Effector memory CD4-positive, alpha-beta T cell (primary cell): ENCODE results near the gene KLHL8.
"Not testable (repeated sequence)": the region's sequence is repeated elsewhere in the genome, so short reads cannot be mapped to it uniquely, and the experiment has no call there.

Experiments
- DNase-seq, 3 donors: peaks; one replicate each; pipeline ENCODE4 v3.0.0-alpha.2; 2020
- H3K27ac ChIP-seq: 2 replicates; pipeline ENCODE4 v1.7.0; 2013; ENCODE audit warnings: mild to moderate bottlenecking, low read length, moderate library complexity; ENCODE audit not compliant: insufficient read depth, poor library complexity, severe bottlenecking
- H3K27me3 ChIP-seq: replicated peaks from 2 replicates; pipeline ENCODE4 v1.7.0; 2013; ENCODE audit warnings: mild to moderate bottlenecking, low read length; ENCODE audit not compliant: insufficient read depth, control insufficient read depth, poor library complexity, severe bottlenecking
- H3K36me3 ChIP-seq: 2 replicates; pipeline ENCODE4 v1.7.0; 2013; ENCODE audit warnings: mild to moderate bottlenecking, low read length, moderate library complexity; ENCODE audit not compliant: control insufficient read depth, insufficient read depth
- H3K4me1 ChIP-seq: 2 replicates; pipeline ENCODE4 v1.7.0; 2013; ENCODE audit warnings: low read length, mild to moderate bottlenecking; ENCODE audit not compliant: control insufficient read depth, insufficient read depth, poor library complexity, severe bottlenecking
- H3K4me3 ChIP-seq: 2 replicates; pipeline ENCODE4 v1.7.0; 2013; ENCODE audit warnings: low read length, low read depth, mild to moderate bottlenecking; ENCODE audit not compliant: insufficient read depth, poor library complexity, severe bottlenecking
- H3K9me3 ChIP-seq: 2 replicates; pipeline ENCODE4 v1.7.0; 2013; ENCODE audit warnings: mild to moderate bottlenecking, low read length, moderate library complexity; ENCODE audit not compliant: control insufficient read depth

Gene KLHL8

GRCh38 chr4:87151730-87152129 lies 68.7 kb downstream of the KLHL8 start:
- Histone ChIP-seq H3K27me3 (no peaks in the 10 kb centered on the region), H3K9me3 (no peaks in the 10 kb centered on the region), H3K4me1 (no peaks in the 10 kb centered on the region), H3K36me3 (no peaks in the 10 kb centered on the region), H3K27ac (no peak overlapping the region), H3K4me3 (no peak overlapping the region)
- DNase-seq = no peak

DNA sequence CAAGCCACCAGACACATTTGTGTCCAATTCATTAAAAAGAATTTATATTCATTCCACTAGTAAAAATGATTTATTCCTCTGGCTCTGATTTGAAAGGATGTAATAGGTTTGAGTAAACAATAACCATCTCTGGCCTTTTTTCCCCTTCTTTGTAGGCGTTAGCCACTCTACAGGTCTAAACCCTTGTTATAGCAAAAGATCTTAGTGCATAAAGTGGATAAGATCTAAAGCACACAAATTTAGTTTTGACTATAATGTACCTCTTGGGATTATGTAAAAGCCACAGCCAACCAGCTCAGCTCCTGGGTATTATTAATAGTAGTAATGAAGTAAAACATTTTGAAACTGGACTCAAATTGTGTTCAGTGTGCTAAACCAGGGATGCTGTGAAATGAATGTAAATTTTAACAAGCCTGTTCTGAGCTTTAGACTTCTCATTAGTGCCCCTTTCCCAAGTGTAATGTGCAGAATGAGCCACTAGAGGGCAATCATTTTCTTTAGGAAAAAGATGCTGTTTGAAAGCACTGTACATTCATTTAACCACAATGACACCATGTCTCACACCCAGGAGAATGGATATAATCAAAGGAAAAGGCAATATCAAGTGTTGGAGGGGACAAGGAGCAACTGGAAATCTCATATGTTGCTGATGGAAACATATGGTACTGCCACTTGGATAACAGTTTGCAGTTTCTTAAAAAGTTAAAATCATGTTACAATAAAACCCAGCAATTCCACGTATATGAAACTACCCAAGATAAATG lies 69.7 kb downstream of the KLHL8 start:
- peak in 2 of 3 donors; percentile 5 to 29 for DNase-seq
- Histone ChIP-seq H3K27me3 (no peaks in the 10 kb centered on the region), H3K9me3 (no peaks in the 10 kb centered on the region)

DNA sequence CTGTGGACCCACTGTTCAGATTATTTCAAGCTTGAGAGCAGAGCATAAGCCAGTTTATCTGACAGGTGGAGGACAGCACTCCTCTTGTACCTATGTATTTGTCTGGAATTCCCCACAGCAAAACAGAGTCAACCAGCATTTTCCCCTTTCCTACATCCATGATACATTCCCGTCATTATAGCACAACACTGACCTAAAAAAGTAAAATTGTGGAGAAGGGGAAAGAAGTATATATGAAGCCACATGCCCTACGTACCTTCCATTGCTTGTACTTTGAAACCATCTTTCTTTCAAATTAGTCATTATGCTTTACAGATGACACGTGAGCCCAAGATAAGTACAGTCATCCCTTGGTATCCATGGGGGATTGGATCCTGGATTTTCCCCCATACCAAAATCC lies 73.3 kb downstream of the KLHL8 start:
- no peak for DNase-seq
- H3K9me3 ChIP-seq = no peaks in the 10 kb centered on the region
- H3K27me3 ChIP-seq = no peaks in the 10 kb centered on the region
- no peak overlapping the region for H3K4me3 ChIP-seq
- H3K4me1 ChIP-seq = no peaks in the 10 kb centered on the region
- no peak overlapping the region for H3K27ac ChIP-seq
- no peaks in the 10 kb centered on the region for H3K36me3 ChIP-seq

More for the DNA sequence above, 69.7 kb downstream of the KLHL8 start:
- H3K36me3 ChIP-seq = no peaks in the 10 kb centered on the region
- H3K4me1 ChIP-seq = no peaks in the 10 kb centered on the region
- H3K4me3 ChIP-seq = no peak overlapping the region
- no peak overlapping the region for H3K27ac ChIP-seq

DNA sequence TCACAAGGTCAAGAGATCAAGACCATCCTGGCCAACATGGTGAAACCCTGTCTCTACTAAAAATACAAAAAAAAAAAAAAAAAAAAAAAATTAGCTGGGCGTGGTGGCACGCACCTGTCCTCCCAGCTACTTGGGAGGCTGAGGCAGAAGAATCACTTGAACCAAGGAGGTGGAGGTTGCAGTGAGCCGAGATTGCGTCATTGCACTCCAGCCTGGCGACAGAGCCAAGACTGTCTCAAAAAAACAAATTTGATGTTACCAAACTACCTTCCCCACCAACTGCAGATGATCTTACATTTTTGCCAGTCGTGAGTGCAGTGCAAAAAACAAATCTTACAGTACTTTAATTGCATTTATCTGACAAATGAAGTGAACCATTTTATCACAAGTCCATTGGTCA lies 74.5 kb downstream of the KLHL8 start:
- not testable (repeated sequence) for H3K36me3 ChIP-seq, H3K27me3 ChIP-seq, H3K4me3 ChIP-seq, DNase-seq, H3K27ac ChIP-seq, H3K4me1 ChIP-seq, H3K9me3 ChIP-seq

DNA sequence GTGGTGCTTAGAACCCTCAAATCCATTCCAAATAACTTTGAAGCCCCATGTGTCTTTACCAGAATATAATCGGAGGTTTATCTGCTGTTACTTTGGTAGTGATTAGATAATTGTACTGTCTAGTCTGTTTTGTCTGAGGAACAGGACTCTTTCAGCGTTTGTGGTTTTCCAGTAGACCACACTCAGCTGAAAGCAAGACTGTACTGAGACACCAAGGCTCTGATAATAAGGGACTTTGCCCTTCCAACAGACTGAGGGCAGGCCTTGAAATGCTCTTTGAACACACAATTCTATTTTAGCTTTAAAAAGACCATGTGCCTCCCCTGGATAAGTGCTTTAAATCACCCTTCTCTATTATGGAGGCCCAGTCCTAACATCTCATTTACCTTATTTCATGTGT lies 76.1 kb downstream of the KLHL8 start:
- Histone ChIP-seq H3K27ac (no peak overlapping the region), H3K27me3 (no peaks in the 10 kb centered on the region), H3K36me3 (no peaks in the 10 kb centered on the region), H3K4me1 (no peaks in the 10 kb centered on the region), H3K4me3 (no peak overlapping the region), H3K9me3 (no peaks in the 10 kb centered on the region)
- no peak for DNase-seq

GRCh38 chr4:87141428-87141827 lies 79.0 kb downstream of the KLHL8 start:
- H3K4me3 ChIP-seq = no peak overlapping the region
- no peaks in the 10 kb centered on the region for H3K27me3 ChIP-seq
- H3K36me3 ChIP-seq = peaks cover 12% of the 10 kb centered on the region
- H3K9me3 ChIP-seq = no peaks in the 10 kb centered on the region
- H3K27ac ChIP-seq = no peak overlapping the region
- H3K4me1 ChIP-seq = no peaks in the 10 kb centered on the region
- DNase-seq = no peak

DNA sequence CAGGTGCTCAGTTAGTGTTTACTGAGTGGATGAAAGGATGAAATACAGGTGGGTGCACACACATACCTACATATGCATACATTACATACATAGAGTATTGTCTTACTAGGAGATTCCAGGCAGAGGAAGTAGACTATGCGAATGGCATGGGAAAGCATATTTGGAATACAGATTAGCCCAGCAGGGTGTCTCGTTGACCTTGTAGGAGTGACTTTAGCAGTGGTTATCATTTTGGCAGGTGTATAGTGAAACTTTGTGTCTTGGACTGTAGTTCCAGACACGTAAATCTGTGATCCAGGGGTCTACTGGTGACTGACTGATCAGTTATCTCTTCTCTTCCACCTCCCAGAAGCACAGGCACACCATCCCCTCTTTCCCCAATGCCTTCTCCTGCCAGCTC lies 86.3 kb downstream of the KLHL8 start:
- H3K4me1 ChIP-seq = no peaks in the 10 kb centered on the region
- H3K36me3 ChIP-seq = peaks cover 70% of the 10 kb centered on the region
- no peaks in the 10 kb centered on the region for H3K9me3 ChIP-seq
- no peak for DNase-seq
- no peaks in the 10 kb centered on the region for H3K27me3 ChIP-seq
- H3K4me3 ChIP-seq = no peak overlapping the region
- no peak overlapping the region for H3K27ac ChIP-seq

- H3K4me1 ChIP-seq = no peaks in the 10 kb centered on the region
- no peak overlapping the region for H3K4me3 ChIP-seq
- H3K27me3 ChIP-seq = no peaks in the 10 kb centered on the region
- DNase-seq = no peak
- peaks cover 74% of the 10 kb centered on the region for H3K36me3 ChIP-seq
- no peak overlapping the region for H3K27ac ChIP-seq
- H3K9me3 ChIP-seq = no peaks in the 10 kb centered on the region
Observed at GRCh38 chr4:87133183-87133582, 87.2 kb downstream of the KLHL8 start.

GRCh38 chr4:87132035-87132434 lies 88.4 kb downstream of the KLHL8 start:
- Histone ChIP-seq H3K27ac (no peak overlapping the region), H3K36me3 (peaks cover 77% of the 10 kb centered on the region), H3K4me1 (no peaks in the 10 kb centered on the region), H3K27me3 (no peaks in the 10 kb centered on the region), H3K4me3 (no peak overlapping the region), H3K9me3 (no peaks in the 10 kb centered on the region)
- no peak for DNase-seq

- Histone ChIP-seq H3K36me3 (peaks cover 77% of the 10 kb centered on the region), H3K27ac (no peak overlapping the region), H3K4me1 (no peaks in the 10 kb centered on the region), H3K27me3 (no peaks in the 10 kb centered on the region), H3K4me3 (no peak overlapping the region), H3K9me3 (no peaks in the 10 kb centered on the region)
- no peak for DNase-seq
Observed at GRCh38 chr4:87130985-87131703, 89.3 kb downstream of the KLHL8 start.
